SKM-1 treated with dmso at 0.1 percent for 144 hours (cell line): Measurements from ENCODE around the gene MORC2.

ENCODE experiments used
- DNase-seq: peaks from one replicate; lab custom pipeline; 2025; ENCODE audit not compliant: unreplicated experiment; lab: John Stamatoyannopoulos, UW

MORC2 gene

GRCh38 chr22:30968015-30968923 is at the start of gene MORC2:
Gene MORC2 (minus strand): TSS chr22:30968774. CDS start chr22:30967889, 885 bp downstream.
- peak; percentile 68 for DNase-seq

- no peak for DNase-seq
These were observed 37.0 kb upstream of the MORC2 start for GRCh38 chr22:31005535-31005934.

- DNase-seq, result no peak
These were observed 32.7 kb upstream of the MORC2 start for GRCh38 chr22:31001124-31001770.

- no peak for DNase-seq
These were observed 29.8 kb upstream of the MORC2 start for GRCh38 chr22:30998329-30998728.

- DNase-seq, result peak; percentile 18
These were observed 27.9 kb upstream of the MORC2 start for GRCh38 chr22:30996462-30996861.

GRCh38 chr22:30994960-30995359 is 26.4 kb upstream of the MORC2 start:
- DNase-seq, result no peak

GRCh38 chr22:30992565-30992964 is 24.0 kb upstream of the MORC2 start:
- DNase-seq, result no peak

GRCh38 chr22:30990690-30991089 is 22.1 kb upstream of the MORC2 start:
- DNase-seq, result no peak

GRCh38 chr22:30989474-30989873 is 20.9 kb upstream of the MORC2 start:
- DNase-seq, result peak; percentile 76

- DNase-seq, result no peak
These were observed 17.1 kb upstream of the MORC2 start for GRCh38 chr22:30985561-30986208.

GRCh38 chr22:30984317-30984716 is 15.7 kb upstream of the MORC2 start:
- DNase-seq, result no peak

- no peak for DNase-seq
These were observed 13.9 kb upstream of the MORC2 start for GRCh38 chr22:30982512-30982911.

- no peak for DNase-seq
These were observed 11.4 kb upstream of the MORC2 start for GRCh38 chr22:30979932-30980331.

GRCh38 chr22:30978304-30978962 is 9.9 kb upstream of the MORC2 start:
- peak; percentile 48 for DNase-seq

GRCh38 chr22:30970356-30970746 is 1.8 kb upstream of the MORC2 start:
- no peak for DNase-seq

- DNase-seq, result peak; percentile 22
These were observed 1.2 kb upstream of the MORC2 start for GRCh38 chr22:30969532-30970355.

- peak; percentile 92 for DNase-seq
These were observed 454 bp upstream of the MORC2 start, which contains the start of gene TUG1 for GRCh38 chr22:30968924-30969531. Gene TUG1 (plus strand): TSS chr22:30969265.

- no peak for DNase-seq
These were observed 3.7 kb downstream of the MORC2 start for GRCh38 chr22:30964858-30965257.

GRCh38 chr22:30955153-30955552 is 13.4 kb downstream of the MORC2 start:
- no peak for DNase-seq

GRCh38 chr22:30953206-30953605 is 15.4 kb downstream of the MORC2 start:
- no peak for DNase-seq
